Epithelial cell of prostate (primary cell): Measurements from ENCODE around the gene MBTPS2.
"Not testable (repeated sequence)": the region's sequence is repeated elsewhere in the genome, so short reads cannot be mapped to it uniquely, and the experiment has no call there.

Source experiments
- DNase-seq: peaks from one replicate; pipeline ENCODE4 v3.0.0-alpha.2; 2011; ENCODE audit warnings: low read depth, low spot score
- H3K27ac ChIP-seq: fragments of 450-650 bp; 2 replicates; pipeline ENCODE4 v1.5.1; 2017; ENCODE audit warnings: mild to moderate bottlenecking

The MBTPS2 gene

GRCh38 chrX:21855937-21856415 lies 16.6 kb downstream of the MBTPS2 start, which contains the start of gene YY2:
YY2 (plus strand) TSS chrX:21855987; CDS start chrX:21856485, 498 bp downstream.
- no peak within 1 kb of the TSS for H3K27ac ChIP-seq
- DNase-seq, result no peak

GRCh38 chrX:21856504-21856903 lies 17.1 kb downstream of the MBTPS2 start:
- DNase-seq, result no peak
- no peak overlapping the region for H3K27ac ChIP-seq

- no peak for DNase-seq
- no peak overlapping the region for H3K27ac ChIP-seq
Observed at GRCh38 chrX:21863241-21863640, 23.8 kb downstream of the MBTPS2 start.

- no peak for DNase-seq
- no peak overlapping the region for H3K27ac ChIP-seq
Observed at GRCh38 chrX:21865436-21865835, 26.0 kb downstream of the MBTPS2 start.

- DNase-seq, result no peak
Observed at GRCh38 chrX:21870494-21870893, 31.1 kb downstream of the MBTPS2 start.

GRCh38 chrX:21873063-21873775 lies 33.8 kb downstream of the MBTPS2 start:
- H3K27ac ChIP-seq, result no peak overlapping the region
- DNase-seq, result no peak

More at GRCh38 chrX:21870494-21870893, 31.1 kb downstream of the MBTPS2 start:
- no peak overlapping the region for H3K27ac ChIP-seq

- not testable (repeated sequence) for H3K27ac ChIP-seq, DNase-seq
Observed at GRCh38 chrX:21874182-21874581, 34.8 kb downstream of the MBTPS2 start.

- no peak for DNase-seq
- H3K27ac ChIP-seq, result no peak overlapping the region
Observed at GRCh38 chrX:21875013-21875412, 35.6 kb downstream of the MBTPS2 start.

GRCh38 chrX:21881881-21882574 lies 42.6 kb downstream of the MBTPS2 start:
- H3K27ac ChIP-seq, result no peak overlapping the region
- DNase-seq, result no peak

GRCh38 chrX:21883258-21883657 lies 43.8 kb downstream of the MBTPS2 start:
- DNase-seq, result no peak
- H3K27ac ChIP-seq, result no peak overlapping the region

- no peak for DNase-seq
- H3K27ac ChIP-seq, result no peak overlapping the region
Observed at GRCh38 chrX:21885568-21885967, 46.2 kb downstream of the MBTPS2 start.

- H3K27ac ChIP-seq, result no peak overlapping the region
- no peak for DNase-seq
Observed at GRCh38 chrX:21905313-21905712, 65.9 kb downstream of the MBTPS2 start.

- no peak for DNase-seq
- no peak overlapping the region for H3K27ac ChIP-seq
Observed at GRCh38 chrX:21905953-21906352, 66.5 kb downstream of the MBTPS2 start.

GRCh38 chrX:21907260-21907659 lies 67.8 kb downstream of the MBTPS2 start:
- H3K27ac ChIP-seq, result no peak overlapping the region
- no peak for DNase-seq

GRCh38 chrX:21911481-21911880 lies 72.1 kb downstream of the MBTPS2 start:
- DNase-seq, result no peak

GRCh38 chrX:21912220-21912619 lies 72.8 kb downstream of the MBTPS2 start:
- DNase-seq, result no peak
- H3K27ac ChIP-seq, result no peak overlapping the region

More at GRCh38 chrX:21911481-21911880, 72.1 kb downstream of the MBTPS2 start:
- no peak overlapping the region for H3K27ac ChIP-seq

GRCh38 chrX:21912989-21913388 lies 73.6 kb downstream of the MBTPS2 start:
- no peak overlapping the region for H3K27ac ChIP-seq
- no peak for DNase-seq

- DNase-seq, result no peak
Observed at GRCh38 chrX:21926116-21926515, 86.7 kb downstream of the MBTPS2 start.

GRCh38 chrX:21926527-21927278 lies 87.3 kb downstream of the MBTPS2 start:
- peak; percentile 60 for DNase-seq
- peak overlapping the region; percentile 72 for H3K27ac ChIP-seq

More at GRCh38 chrX:21926116-21926515, 86.7 kb downstream of the MBTPS2 start:
- peak overlapping the region; percentile 72 for H3K27ac ChIP-seq

GRCh38 chrX:21929209-21929608 lies 89.8 kb downstream of the MBTPS2 start:
- H3K27ac ChIP-seq, result no peak overlapping the region
- no peak for DNase-seq

- H3K27ac ChIP-seq, result no peak overlapping the region
- DNase-seq, result no peak
Observed at GRCh38 chrX:21930986-21931385, 91.6 kb downstream of the MBTPS2 start.
